Measurements from ENCODE around the gene XPA. TPM values are rescaled to one million over a fixed set of nuclear protein-coding genes. Genes with fewer than 3 reads are reported as not detected.

Gene XPA
- total and polyA plus RNA-seq, 4 donors, result 6.6 to 19.6 (median 6.8) TPM

DNA sequence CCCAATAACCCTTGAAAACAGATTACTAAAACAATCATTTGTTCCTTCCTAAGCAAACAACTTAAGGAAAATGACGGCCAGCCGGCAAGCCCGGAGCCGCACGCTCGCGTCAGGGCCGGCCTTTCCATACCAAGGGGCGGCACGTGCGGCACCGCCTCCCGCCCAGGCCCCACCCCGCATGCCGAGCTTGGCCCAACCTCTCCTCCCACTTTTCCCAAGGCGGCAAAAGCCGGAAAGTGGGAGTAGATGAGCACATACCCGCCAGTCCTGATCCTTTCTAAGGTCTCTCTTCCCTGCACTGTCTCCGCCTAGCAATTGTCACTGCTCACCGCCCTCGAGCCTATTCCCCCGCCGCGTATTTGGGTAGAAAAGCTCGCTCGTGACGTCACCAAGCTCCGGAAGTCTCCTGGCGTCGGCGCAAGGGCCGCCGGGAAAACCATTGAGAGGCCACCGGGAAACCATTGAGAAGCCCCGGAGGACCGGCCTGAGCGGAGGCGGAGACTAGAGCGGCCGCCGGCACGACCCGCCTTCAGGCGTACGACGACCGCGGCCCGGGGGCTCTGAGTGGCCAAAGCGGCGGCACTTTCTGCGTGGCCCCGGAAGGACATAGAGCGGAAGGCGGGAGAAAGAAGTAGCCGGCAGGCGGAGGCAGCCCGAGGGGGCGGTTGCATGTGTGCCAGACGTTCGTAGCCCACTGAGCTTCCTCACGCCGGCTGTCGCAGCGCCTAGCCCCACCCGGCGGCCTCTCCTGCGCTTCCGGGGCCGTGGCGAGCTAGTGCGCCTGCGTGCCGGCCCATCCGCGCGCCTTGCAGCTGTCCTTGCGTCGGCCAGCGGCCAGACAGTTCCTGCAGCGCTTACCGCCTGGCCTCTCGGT is 63.9 kb downstream of the XPA start, which contains the start of the genes NCBP1 and TSTD2:
Gene NCBP1 (plus strand): TSS at position 837 of the 874 bp plus-strand sequence. CDS start 61 bp downstream, outside the sequence.
Gene TSTD2 (minus strand): TSS at position 384 of the 874 bp plus-strand sequence. CDS start 5,806 bp downstream, outside the sequence.
- TF ChIP-seq, protein P1, sequence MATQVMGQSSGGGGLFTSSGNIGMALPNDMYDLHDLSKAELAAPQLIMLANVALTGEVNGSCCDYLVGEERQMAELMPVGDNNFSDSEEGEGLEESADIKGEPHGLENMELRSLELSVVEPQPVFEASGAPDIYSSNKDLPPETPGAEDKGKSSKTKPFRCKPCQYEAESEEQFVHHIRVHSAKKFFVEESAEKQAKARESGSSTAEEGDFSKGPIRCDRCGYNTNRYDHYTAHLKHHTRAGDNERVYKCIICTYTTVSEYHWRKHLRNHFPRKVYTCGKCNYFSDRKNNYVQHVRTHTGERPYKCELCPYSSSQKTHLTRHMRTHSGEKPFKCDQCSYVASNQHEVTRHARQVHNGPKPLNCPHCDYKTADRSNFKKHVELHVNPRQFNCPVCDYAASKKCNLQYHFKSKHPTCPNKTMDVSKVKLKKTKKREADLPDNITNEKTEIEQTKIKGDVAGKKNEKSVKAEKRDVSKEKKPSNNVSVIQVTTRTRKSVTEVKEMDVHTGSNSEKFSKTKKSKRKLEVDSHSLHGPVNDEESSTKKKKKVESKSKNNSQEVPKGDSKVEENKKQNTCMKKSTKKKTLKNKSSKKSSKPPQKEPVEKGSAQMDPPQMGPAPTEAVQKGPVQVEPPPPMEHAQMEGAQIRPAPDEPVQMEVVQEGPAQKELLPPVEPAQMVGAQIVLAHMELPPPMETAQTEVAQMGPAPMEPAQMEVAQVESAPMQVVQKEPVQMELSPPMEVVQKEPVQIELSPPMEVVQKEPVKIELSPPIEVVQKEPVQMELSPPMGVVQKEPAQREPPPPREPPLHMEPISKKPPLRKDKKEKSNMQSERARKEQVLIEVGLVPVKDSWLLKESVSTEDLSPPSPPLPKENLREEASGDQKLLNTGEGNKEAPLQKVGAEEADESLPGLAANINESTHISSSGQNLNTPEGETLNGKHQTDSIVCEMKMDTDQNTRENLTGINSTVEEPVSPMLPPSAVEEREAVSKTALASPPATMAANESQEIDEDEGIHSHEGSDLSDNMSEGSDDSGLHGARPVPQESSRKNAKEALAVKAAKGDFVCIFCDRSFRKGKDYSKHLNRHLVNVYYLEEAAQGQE (IDR thresholded peaks at IDR 0.05), result peak; percentile 84
- TF ChIP-seq YY1 (IDR thresholded peaks at IDR 0.05) (peak; percentile 92), EGR1 (IDR thresholded peaks at IDR 0.05; ENCODE audit: low read depth in 2 of 2) (peak; percentile 73 to 76), GABPA (IDR thresholded peaks at IDR 0.05 in 1 of 2, conservative IDR thresholded peaks at IDR 0.05 in 1 of 2) (peak; percentile 70 to 94), RAD21 (IDR thresholded peaks at IDR 0.05) (no peak), SP1 (IDR thresholded peaks at IDR 0.05) (peak; percentile 90), HNF4A (conservative IDR thresholded peaks at IDR 0.05) (peak; percentile 33 to 38), RXRA (IDR thresholded peaks at IDR 0.05) (peak; percentile 60 to 78), HNF4G (IDR thresholded peaks at IDR 0.05) (no peak), FOXA2 (IDR thresholded peaks at IDR 0.05) (no peak), FOXA1 (IDR thresholded peaks at IDR 0.05) (peak; percentile 23), TAF1 (conservative IDR thresholded peaks at IDR 0.05) (peak; percentile 31), NR2F2 (IDR thresholded peaks at IDR 0.05) (no peak), JUND (IDR thresholded peaks at IDR 0.05) (peak in 1 of 2 donors; percentile 9)
- TF ChIP-seq, protein P2, sequence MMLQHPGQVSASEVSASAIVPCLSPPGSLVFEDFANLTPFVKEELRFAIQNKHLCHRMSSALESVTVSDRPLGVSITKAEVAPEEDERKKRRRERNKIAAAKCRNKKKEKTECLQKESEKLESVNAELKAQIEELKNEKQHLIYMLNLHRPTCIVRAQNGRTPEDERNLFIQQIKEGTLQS (IDR thresholded peaks at IDR 0.05), result no peak
- TF ChIP-seq, protein P3, sequence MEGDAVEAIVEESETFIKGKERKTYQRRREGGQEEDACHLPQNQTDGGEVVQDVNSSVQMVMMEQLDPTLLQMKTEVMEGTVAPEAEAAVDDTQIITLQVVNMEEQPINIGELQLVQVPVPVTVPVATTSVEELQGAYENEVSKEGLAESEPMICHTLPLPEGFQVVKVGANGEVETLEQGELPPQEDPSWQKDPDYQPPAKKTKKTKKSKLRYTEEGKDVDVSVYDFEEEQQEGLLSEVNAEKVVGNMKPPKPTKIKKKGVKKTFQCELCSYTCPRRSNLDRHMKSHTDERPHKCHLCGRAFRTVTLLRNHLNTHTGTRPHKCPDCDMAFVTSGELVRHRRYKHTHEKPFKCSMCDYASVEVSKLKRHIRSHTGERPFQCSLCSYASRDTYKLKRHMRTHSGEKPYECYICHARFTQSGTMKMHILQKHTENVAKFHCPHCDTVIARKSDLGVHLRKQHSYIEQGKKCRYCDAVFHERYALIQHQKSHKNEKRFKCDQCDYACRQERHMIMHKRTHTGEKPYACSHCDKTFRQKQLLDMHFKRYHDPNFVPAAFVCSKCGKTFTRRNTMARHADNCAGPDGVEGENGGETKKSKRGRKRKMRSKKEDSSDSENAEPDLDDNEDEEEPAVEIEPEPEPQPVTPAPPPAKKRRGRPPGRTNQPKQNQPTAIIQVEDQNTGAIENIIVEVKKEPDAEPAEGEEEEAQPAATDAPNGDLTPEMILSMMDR (IDR thresholded peaks at IDR 0.05; ENCODE audit: low read depth, low read length, missing input control), result no peak
- TF ChIP-seq, protein P4, sequence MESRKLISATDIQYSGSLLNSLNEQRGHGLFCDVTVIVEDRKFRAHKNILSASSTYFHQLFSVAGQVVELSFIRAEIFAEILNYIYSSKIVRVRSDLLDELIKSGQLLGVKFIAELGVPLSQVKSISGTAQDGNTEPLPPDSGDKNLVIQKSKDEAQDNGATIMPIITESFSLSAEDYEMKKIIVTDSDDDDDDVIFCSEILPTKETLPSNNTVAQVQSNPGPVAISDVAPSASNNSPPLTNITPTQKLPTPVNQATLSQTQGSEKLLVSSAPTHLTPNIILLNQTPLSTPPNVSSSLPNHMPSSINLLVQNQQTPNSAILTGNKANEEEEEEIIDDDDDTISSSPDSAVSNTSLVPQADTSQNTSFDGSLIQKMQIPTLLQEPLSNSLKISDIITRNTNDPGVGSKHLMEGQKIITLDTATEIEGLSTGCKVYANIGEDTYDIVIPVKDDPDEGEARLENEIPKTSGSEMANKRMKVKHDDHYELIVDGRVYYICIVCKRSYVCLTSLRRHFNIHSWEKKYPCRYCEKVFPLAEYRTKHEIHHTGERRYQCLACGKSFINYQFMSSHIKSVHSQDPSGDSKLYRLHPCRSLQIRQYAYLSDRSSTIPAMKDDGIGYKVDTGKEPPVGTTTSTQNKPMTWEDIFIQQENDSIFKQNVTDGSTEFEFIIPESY (IDR thresholded peaks at IDR 0.05), result peak; percentile 52
- TF ChIP-seq, protein P5, sequence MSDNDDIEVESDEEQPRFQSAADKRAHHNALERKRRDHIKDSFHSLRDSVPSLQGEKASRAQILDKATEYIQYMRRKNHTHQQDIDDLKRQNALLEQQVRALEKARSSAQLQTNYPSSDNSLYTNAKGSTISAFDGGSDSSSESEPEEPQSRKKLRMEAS (IDR thresholded peaks at IDR 0.05), result no peak
- WGBS, result under 1% methylated on average over 83 of the region's 83 CpGs
- Histone ChIP-seq H3K27me3 (ENCODE audit: control insufficient read depth in 4 of 4, insufficient read depth in 4 of 4, low read length in 3 of 4) (no peaks in the 10 kb centered on the region), H3K9me3 (ENCODE audit: control insufficient read depth in 4 of 4, low read length in 3 of 4) (no peaks in the 10 kb centered on the region), H3K27ac (ENCODE audit: low read depth in 1 of 2, low read length in 2 of 2) (peak within 1 kb of the TSS; percentile 94 to 98), H3K4me1 (ENCODE audit: control insufficient read depth in 4 of 4, insufficient read depth in 4 of 4, low read length in 3 of 4) (peaks cover 4 to 42% (median 26%) of the 10 kb centered on the region in 4 donors), H3K9ac (ENCODE audit: low read depth in 1 of 2, low read length in 2 of 2) (peak within 1 kb of the TSS; percentile 96 to 98), H3K36me3 (ENCODE audit: control insufficient read depth in 4 of 4, insufficient read depth in 3 of 4, low read depth in 1 of 4, low read length in 3 of 4) (peaks cover 0 to 5% (median under 1%) of the 10 kb centered on the region in 4 donors), H3K4me3 (ENCODE audit: low read depth in 1 of 3, low read length in 3 of 3) (peak within 1 kb of the TSS; percentile 70 to 96 (median 94))
- DNase-seq (ENCODE audit: low spot score), result peak; percentile 93
